Smooth muscle cell (in vitro differentiated cells): ENCODE measurements around the gene RRH. TPM values are rescaled to one million over a fixed set of nuclear protein-coding genes. Genes with fewer than 3 reads are reported as not detected.

Experiments used
- DNase-seq: peaks from one replicate; lab custom pipeline; 2025; ENCODE audit not compliant: unreplicated experiment; lab: John Stamatoyannopoulos, UW
- H2AFZ ChIP-seq: fragments of 200-600 bp; sonication (generic); 2 replicates; pipeline ENCODE4 v1.6.0; 2016; ENCODE audit warnings: antibody characterized with exemption, low read depth, mild to moderate bottlenecking
- H3F3A ChIP-seq: fragments of 200-600 bp; sonication (generic); 2 replicates; pipeline ENCODE4 v1.6.0; 2017; ENCODE audit warnings: antibody characterized with exemption, low read depth
- H3K27ac ChIP-seq: fragments of 200-600 bp; sonication (generic); 2 replicates; pipeline ENCODE4 v1.5.1; 2016; ENCODE audit warnings: low read depth, mild to moderate bottlenecking
- H3K27me3 ChIP-seq: fragments of 200-600 bp; sonication (generic); 2 replicates; pipeline ENCODE4 v1.6.1; 2016; ENCODE audit warnings: low read depth, mild to moderate bottlenecking
- H3K36me3 ChIP-seq: fragments of 200-600 bp; sonication (generic); 2 replicates; pipeline ENCODE4 v1.5.1; 2016; ENCODE audit warnings: low read depth
- H3K4me1 ChIP-seq: fragments of 200-600 bp; sonication (generic); 2 replicates; pipeline ENCODE4 v1.5.1; 2016; ENCODE audit warnings: low read depth
- H3K4me2 ChIP-seq: fragments of 200-600 bp; sonication (generic); 2 replicates; pipeline ENCODE4 v1.6.0; 2016; ENCODE audit warnings: mild to moderate bottlenecking
- H3K4me3 ChIP-seq: fragments of 200-600 bp; sonication (generic); 2 replicates; pipeline ENCODE4 v1.5.1; 2016; ENCODE audit warnings: mild to moderate bottlenecking
- H3K79me2 ChIP-seq: fragments of 200-600 bp; sonication (generic); 2 replicates; pipeline ENCODE4 v1.6.0; 2016; ENCODE audit warnings: low read depth, mild to moderate bottlenecking
- H3K9ac ChIP-seq: fragments of 200-600 bp; sonication (generic); 2 replicates; pipeline ENCODE4 v1.6.0; 2016; ENCODE audit warnings: low read depth
- H3K9me3 ChIP-seq: fragments of 200-600 bp; sonication (generic); replicated peaks from 2 replicates; pipeline ENCODE4 v1.5.1; 2016; ENCODE audit warnings: low read depth
- H4K20me1 ChIP-seq: fragments of 200-600 bp; sonication (generic); 2 replicates; pipeline ENCODE4 v1.6.0; 2016; ENCODE audit warnings: low read depth
- WGBS: methylation state at CpG from one replicate; pipeline ENCODE4 v1.1.7; 2016; ENCODE audit warnings: low lambda C conversion rate; 5-methylcytosine and 5-hydroxymethylcytosine counted together
- polyA plus RNA-seq: library from polyadenylated mRNA; unstranded; fragments of >200 nt; fragmentation: Nextera tagmentation; extraction: Ambion mirVana; gene quantifications from 2 replicates; pipeline ENCODE4 v1.2.1, GENCODE V29; 2016
- total RNA-seq: library from RNA; depleted of rRNA; stranded (reverse); fragments of >200 nt; gene quantifications from 2 replicates; pipeline ENCODE4 v1.2.3, GENCODE V29; 2014
- TF ChIP-seq, protein P1 (sequence below): fragments of 200-600 bp; sonication (generic); IDR thresholded peaks from 2 replicates; pipeline ENCODE4 v1.5.1; 2017; ENCODE audit warnings: borderline replicate concordance, mild to moderate bottlenecking, antibody characterized with exemption; ENCODE audit not compliant: insufficient read depth, poor library complexity, severe bottlenecking

The RRH gene
- total and polyA plus RNA-seq, 2 experiments from 2014 or later: not detected

GRCh38 chr4:109803924-109804571 lies 23.7 kb upstream of the RRH start:
- WGBS: 26% methylated on average over 4 of the region's 4 CpGs
- DNase-seq: no peak
- TF ChIP-seq, protein P1, sequence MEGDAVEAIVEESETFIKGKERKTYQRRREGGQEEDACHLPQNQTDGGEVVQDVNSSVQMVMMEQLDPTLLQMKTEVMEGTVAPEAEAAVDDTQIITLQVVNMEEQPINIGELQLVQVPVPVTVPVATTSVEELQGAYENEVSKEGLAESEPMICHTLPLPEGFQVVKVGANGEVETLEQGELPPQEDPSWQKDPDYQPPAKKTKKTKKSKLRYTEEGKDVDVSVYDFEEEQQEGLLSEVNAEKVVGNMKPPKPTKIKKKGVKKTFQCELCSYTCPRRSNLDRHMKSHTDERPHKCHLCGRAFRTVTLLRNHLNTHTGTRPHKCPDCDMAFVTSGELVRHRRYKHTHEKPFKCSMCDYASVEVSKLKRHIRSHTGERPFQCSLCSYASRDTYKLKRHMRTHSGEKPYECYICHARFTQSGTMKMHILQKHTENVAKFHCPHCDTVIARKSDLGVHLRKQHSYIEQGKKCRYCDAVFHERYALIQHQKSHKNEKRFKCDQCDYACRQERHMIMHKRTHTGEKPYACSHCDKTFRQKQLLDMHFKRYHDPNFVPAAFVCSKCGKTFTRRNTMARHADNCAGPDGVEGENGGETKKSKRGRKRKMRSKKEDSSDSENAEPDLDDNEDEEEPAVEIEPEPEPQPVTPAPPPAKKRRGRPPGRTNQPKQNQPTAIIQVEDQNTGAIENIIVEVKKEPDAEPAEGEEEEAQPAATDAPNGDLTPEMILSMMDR: peak; percentile 46

DNA sequence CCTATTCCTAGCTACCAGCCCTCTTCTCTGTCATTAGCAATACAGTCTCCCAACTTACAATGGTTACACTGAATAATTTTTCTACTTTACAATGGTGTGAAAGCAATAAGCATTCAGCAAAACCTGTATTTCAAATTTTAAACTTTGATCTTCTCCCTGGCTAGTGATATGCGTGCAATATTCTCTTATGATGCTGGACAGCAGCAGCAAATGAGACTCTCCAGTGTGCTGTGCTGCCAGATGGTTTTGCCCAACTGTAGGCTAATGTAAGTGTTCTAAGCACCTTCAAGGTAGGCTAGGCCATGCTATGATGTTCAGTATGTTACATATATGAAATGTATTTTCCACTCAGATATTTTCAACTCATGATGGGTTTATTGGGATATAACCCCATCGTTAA lies 18.1 kb upstream of the RRH start:
- H2AFZ ChIP-seq: no peak overlapping the region
- H4K20me1 ChIP-seq: no peaks in the 10 kb centered on the region
- TF ChIP-seq, protein P1: no peak
- DNase-seq: no peak
- H3K4me1 ChIP-seq: no peaks in the 10 kb centered on the region
- H3K4me3 ChIP-seq: no peak overlapping the region
- no peaks in the 10 kb centered on the region for H3K9me3 ChIP-seq
- no peaks in the 10 kb centered on the region for H3K36me3 ChIP-seq
- H3K27ac ChIP-seq: no peak overlapping the region
- H3K9ac ChIP-seq: no peak overlapping the region
- H3F3A ChIP-seq: no peaks in the 10 kb centered on the region
- no peaks in the 10 kb centered on the region for H3K27me3 ChIP-seq
- WGBS: 96% methylated on average over 2 of the region's 2 CpGs
- H3K4me2 ChIP-seq: no peak overlapping the region
- H3K79me2 ChIP-seq: no peaks in the 10 kb centered on the region

More at GRCh38 chr4:109803924-109804571, 23.7 kb upstream of the RRH start:
- H4K20me1 ChIP-seq: no peaks in the 10 kb centered on the region
- no peaks in the 10 kb centered on the region for H3K36me3 ChIP-seq
- no peak overlapping the region for H3K27ac ChIP-seq
- no peaks in the 10 kb centered on the region for H3K4me1 ChIP-seq
- no peaks in the 10 kb centered on the region for H3K79me2 ChIP-seq
- no peak overlapping the region for H3K4me3 ChIP-seq
- H2AFZ ChIP-seq: no peak overlapping the region
- H3K27me3 ChIP-seq: no peaks in the 10 kb centered on the region
- no peak overlapping the region for H3K9ac ChIP-seq
- H3K4me2 ChIP-seq: no peak overlapping the region
- no peaks in the 10 kb centered on the region for H3K9me3 ChIP-seq
- no peaks in the 10 kb centered on the region for H3F3A ChIP-seq

DNA sequence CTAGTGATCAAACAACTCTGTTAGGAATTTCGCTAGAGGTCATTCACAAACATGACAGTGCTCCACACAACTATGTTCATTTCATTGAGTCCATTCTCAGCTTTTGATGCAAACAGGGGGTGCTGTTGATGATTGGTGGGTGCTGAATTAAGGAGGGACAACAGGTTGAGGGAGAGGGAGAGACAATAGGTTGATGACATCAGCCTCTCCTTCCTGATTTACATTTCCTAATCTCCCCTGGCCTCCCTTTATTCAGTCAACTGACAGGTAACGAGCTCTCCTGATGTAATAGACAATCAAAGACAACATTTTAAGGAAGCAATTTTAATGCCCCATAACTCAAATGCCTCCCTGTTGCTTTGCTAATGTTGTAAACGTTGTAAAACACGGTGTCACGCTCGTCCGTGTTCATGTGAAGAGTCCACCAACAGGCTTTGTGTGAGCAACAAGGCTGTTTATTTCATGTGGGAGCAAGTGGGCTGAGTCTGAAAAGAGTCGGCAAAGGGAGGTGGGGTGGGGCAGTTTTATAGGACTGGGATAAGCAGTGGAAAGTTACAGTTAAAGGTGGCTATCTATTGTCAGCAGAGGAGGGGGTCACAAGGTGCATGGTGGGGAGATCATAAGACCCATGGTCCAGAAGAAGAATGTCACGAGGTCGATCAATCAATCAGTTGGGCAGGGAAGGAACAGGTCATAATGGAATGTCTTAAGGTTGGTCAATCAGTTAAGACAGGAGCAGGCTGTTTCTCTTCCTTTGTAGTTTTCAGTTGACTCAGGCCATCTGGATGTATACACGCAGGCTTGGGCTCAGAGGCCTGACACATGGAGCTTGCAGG lies 17.0 kb upstream of the RRH start:
- Histone ChIP-seq H3K9ac (no peak overlapping the region), H3K9me3 (no peaks in the 10 kb centered on the region), H3K27ac (no peak overlapping the region), H3K36me3 (no peaks in the 10 kb centered on the region), H3K79me2 (peaks cover 3% of the 10 kb centered on the region), H4K20me1 (no peaks in the 10 kb centered on the region), H2AFZ (no peak overlapping the region), H3F3A (no peaks in the 10 kb centered on the region), H3K27me3 (no peaks in the 10 kb centered on the region), H3K4me2 (no peak overlapping the region), H3K4me3 (no peak overlapping the region), H3K4me1 (no peaks in the 10 kb centered on the region)
- 59% methylated on average over 11 of the region's 11 CpGs for WGBS
- no peak for DNase-seq
- TF ChIP-seq, protein P1: no peak

DNA sequence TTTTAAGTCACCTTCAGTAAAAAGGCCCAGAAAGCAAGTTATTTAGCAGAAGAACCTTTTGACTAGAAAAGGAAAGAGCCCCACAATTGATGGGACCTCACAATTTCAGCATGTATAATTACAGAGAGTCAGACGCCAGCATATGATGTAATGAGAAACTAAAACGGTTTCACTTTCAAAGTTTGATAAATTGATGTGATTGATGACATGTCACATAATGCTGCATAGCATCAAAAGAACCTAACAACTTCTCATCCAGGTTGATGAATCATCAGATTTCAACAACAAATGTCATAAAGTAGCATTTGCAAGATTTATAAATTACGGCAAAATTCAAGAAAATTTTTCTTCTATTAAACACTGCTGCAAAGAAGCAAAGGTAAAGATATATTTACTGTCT lies 16.1 kb upstream of the RRH start:
- Histone ChIP-seq H3K4me1 (peaks cover 5% of the 10 kb centered on the region), H2AFZ (no peak overlapping the region), H3F3A (no peaks in the 10 kb centered on the region), H3K79me2 (peaks cover 12% of the 10 kb centered on the region), H3K27me3 (no peaks in the 10 kb centered on the region), H4K20me1 (no peaks in the 10 kb centered on the region), H3K9me3 (no peaks in the 10 kb centered on the region), H3K4me2 (no peak overlapping the region), H3K9ac (no peak overlapping the region), H3K27ac (no peak overlapping the region), H3K36me3 (no peaks in the 10 kb centered on the region), H3K4me3 (no peak overlapping the region)
- WGBS: 91% methylated on average over 3 of the region's 3 CpGs
- DNase-seq: no peak
- TF ChIP-seq, protein P1: no peak
